Kidney capillary endothelial cell (primary cell): Measurements from ENCODE around the gene POT1.

Source experiments
- DNase-seq: peaks from one replicate; pipeline ENCODE4 v3.0.0-alpha.2; 2018; ENCODE audit warnings: low spot score

The POT1 gene

DNA sequence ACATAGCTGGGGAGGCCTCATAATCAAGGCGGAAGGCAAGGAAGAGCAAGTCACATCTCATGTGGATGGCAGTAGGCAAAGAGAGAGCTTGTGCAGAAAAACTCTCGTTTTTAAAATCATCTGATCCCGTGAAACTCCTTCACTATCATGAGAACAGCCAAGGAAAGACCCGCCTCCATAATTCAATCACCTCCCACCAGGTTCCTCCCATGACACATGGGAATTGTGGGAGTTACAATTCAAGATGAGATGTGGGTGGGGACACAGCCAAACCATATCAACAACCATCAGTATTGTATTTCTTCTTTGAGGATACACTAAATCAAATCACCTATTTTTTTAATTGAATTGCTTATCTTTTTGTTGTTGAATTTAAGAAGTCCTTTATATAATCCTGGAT is 16.7 kb downstream of the POT1 start:
- no peak for DNase-seq

DNA sequence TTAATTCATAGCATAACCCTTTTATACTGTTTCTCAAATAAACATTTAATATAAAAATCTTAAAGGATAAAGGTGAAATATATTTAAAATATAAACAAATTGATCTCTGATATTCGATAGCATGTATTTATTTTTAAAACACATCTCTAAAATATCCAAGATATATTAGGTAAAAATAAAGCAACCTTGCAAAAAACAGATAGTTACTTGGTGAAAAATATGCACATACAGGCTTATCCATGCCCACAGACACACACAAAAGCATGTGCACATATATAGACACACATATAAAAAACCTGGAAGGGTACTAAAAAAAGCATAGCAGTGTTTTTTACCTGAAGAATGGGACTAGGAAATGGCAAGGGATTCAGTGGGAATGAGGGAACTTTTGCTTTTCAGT is 19.8 kb downstream of the POT1 start:
- no peak for DNase-seq

DNA sequence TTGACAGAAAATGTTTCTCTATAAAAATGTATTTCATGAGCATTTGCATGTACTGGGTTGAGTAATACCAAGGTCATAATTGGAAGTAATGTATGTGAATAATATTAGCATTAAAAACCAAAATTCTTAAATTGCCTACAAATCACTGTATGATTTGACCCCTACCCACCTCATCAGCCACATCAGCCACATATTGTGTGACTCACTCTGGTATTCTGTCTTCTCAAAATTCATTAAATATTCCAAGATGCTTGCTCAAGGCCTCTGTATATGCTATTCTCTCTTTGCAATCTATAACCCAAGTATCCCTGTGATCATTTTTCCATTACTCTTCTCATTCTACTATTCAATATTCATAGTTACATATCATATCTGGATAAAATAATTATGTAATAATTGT is 21.4 kb downstream of the POT1 start:
- no peak for DNase-seq

DNA sequence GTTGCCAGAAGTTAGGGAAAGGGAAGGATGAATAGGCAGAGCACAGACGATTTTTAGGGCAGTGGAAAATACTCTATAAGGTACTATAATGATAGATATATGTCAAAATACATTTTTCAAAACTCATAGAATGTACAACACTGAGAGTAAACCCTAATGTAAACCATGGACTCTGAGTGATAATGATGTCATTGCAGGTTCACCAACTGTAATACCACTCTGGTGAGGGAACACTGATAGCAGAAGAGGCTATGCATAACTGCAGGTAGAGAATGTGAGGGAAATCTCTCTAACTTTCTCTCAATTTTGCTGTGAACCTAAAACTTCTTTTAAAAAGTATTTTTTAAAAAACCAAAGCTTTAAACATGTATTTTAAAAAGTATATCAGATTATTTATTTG is 22.1 kb downstream of the POT1 start:
- DNase-seq, result no peak

DNA sequence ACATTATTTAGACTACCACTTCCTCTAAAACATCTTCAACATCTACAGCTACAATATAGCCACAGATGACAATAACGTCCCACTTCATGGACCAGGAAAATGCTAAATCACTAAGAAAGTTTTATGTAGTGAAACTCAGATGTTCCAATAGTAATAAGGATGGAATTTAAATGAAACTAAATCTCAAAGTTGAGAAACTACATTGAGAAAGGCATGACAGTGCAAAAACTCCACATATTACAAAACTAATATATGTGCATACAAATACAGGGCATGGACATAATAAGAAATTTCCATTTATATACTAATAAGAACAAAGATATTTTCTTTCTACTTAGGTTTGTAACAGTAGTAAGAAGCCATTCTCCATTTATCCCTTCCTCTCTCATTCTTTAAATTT is 31.1 kb downstream of the POT1 start:
- no peak for DNase-seq

DNA sequence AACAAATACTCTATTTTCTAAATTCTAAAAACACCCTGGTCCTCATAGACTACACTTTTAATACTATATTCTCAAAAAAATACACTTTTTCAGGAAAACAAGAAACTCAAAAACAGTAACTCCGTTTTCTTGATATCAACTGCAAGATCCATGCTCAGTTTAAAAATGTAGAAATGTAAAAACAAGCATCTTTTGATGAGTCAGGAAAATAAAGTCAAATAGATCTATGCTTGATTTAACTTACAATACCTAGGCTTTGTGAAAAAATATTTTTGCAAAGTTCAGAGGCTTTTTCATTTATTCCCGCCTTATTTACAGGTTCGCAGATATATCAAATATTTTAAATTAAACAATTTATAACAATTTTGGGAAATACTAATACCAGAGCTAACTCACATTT is 33.6 kb downstream of the POT1 start:
- DNase-seq, result no peak

DNA sequence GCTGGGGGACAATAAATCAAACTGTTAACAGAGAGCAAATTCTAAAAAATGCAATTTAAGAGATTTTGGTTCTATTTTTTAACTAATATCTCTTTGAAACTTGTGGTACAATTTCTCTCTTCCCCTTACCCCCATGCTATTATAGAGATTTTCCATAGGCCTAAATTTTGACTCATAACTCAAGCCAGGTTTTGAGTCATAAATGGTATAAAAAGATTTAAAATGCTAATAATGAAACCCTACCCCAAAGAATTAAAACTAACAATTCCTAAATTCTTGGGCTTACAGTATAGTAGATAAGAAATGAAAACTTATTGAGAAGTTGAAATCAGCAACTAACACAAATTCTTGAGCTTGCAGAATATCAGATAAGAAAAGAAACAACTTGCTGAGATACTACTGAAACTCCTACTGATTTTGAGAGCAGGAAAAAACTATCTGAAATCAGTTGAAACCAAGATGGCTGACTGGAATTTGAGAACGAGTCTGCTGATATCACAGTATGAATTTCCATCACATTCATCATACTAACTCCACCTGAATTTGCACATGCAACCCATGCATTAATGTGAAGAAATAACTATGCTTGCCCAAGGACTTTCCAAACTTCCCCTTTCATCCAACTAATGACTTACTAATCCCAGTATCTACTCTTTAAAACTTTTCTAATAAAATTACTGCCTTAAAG is 36.3 kb downstream of the POT1 start:
- DNase-seq, result no peak

DNA sequence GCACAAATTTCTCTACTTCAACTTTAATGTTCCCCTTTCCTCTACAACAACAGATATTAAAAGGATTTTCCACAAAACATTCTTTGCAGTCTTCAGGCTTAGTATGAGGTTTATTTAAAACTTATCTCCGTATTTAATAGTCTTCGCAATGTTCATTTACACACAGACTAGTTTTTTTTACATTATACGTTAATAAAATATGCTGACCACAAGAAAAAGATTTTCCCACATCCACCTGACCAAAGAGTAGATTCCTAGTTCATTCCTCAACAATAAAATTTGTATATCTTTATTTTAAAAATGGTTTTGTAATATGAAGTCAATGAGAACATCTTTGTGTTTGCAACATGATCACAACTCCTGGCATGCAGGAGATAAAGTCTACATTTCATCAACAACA is 42.4 kb downstream of the POT1 start:
- DNase-seq, result no peak

DNA sequence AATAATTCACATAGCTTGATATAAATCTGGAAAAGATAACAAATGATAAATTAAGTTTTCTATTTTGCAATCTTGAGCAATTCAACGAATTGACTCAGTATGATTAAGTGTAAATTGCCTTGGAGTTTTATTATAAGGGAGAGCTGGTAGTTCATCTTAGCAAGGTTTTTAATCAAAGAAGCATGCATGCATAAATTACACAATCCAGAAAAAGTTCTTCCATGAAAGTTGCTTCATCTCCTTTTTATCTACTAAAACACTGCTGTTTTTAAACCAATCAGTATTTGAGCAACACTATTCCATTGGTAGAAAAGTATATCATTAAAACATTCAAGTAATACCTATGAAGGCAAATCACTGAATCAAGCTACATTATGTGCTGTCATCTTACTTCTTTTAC is 47.6 kb downstream of the POT1 start:
- DNase-seq, result no peak

DNA sequence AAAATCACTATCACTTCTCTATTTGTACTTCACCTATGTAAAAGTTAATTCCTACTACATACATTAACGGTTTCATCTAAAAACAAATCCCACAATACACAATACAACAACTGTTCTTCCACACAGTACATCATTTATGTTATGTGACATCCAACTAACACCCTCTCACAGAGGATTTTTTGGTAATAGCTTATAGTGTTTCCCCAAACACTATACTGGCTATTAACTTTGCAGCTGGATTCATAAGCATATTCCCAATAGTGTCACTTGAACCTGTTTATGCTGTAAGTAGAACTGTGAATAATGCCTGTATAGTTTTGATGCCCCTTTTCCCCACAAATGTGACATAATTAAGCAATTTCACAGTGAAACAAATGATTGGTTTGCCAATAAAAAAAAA is 49.9 kb downstream of the POT1 start:
- no peak for DNase-seq

DNA sequence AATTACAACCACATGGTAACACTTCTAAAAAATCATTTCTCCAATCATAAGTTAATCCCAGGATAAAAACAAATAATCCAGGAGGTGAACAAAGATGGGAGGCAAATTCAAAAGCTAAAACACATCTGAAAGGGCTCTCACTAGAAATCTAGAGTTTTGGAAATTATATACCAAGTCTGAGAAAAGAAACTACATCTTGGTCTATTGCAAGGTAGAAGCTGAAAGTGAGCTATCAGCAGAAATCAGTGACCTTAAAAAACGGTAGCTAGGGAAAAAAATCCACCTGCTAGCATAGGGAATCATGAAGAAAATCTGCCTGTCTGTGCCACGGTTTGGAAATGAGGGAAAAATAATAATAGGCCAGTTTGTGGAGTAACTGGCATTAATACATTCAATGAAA is 50.5 kb downstream of the POT1 start:
- DNase-seq, result no peak

DNA sequence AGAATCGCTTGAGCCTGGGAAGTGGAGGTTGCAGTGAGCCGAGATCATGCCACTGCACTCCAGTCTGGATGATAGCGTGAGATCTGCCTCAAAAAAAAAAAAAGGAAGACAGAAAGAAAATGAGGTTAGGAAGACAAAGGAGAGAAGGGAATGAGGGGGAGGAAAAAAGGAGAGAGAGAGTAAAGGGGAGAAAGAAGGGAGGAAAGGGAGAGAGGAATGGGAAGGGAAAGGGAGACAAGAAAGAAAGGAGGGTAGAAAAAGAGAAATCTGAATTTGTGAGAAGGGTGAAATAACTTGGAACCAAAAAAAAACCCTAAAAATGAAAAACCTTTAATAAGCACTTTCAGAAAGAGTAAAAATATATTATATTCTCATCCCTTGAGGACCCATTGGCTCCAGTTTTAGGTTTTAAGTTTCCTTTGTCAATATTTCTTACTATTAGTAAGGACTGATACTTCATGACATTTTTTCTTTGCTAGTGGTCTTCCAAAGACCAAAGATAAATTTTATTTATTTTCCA is 54.9 kb downstream of the POT1 start:
- no peak for DNase-seq

DNA sequence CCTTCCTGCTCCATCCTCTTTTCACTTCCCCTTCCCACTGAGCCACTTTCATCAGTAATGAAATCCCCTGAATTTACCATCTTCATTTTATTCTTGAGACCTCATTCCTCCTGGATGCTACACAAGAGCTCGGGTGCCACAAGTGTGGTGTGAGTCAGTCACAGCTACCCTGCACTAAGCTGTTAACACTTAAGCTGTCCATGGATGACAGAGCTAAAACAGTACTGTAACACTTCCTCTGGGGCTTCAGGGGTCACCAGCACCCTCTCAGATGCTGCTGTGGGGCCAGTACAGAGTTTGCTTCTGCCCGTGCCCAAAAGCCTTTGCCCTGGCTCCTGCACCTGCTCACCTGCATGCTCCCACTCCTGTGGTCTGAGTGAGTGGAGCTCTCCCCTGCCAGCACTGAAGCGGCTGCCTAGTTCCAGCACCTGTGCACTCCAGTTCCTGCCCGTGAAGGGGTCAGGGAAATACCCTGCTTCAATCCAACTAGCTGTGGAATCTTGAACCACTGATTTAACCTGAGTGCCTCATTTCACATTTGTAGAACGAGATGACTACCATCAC is 71.9 kb downstream of the POT1 start:
- no peak for DNase-seq

DNA sequence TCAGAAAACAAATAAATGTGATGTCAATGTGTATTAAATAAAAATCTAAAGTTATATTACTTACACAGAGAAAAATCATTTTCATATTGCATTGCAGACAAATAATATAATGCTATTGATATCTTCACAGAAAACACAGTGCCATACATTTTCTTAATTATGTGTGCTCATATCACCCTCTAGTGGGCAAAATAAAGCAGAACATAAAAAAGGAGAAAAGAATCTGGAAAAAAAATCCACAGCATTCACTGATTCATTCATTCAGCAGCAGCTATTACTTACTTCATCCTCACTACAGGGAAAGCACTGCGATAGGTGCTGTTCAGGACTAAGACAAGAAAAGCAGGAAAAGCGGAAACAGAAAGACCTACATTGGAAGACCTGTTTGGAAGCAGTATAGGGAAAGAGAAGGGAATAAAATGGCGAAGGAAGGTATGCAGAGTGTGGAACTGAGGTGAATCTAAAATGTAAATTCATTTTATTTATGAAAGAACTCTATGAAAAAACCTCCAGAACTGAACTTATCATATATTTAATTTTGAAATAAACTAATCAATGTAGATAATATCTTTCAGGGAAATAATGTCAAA is 73.2 kb downstream of the POT1 start:
- DNase-seq, result peak; percentile 36

DNA sequence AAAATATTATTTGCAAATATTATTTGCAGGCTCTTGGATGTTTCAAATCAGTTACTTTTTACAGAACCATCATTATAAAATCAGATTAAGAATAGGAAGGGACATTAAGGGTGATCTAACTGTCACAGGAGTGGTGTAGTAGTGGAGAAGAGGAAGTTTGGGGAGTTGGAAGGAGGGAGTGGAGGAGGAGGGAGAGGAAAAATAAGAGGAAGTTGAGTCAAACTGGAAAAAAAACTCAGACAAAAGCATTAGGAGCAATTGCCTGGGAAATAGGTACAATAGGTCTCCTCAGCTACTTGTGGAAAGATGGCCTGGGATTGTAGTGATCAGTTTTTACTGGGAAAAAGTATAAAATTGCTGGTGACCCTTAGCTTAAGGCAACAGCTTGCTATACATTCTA is 86.3 kb downstream of the POT1 start:
- DNase-seq, result no peak

DNA sequence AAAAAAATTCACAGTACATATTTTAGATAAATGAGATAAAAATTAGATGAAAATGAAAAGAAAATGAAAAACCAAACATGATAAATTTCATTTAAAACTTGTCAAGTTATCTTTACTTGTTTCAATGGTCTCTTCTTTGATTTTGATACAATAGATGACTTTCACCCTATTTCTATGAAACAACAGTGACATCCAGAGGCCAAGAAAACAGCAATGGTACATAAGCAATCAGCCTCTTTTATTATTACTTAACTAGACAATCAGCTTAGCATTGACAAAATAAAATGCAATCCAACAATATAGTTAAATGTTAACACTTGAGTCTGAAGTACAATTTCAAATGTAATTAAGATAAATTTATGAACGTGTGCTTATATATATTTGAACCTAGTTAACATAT is 89.2 kb downstream of the POT1 start:
- DNase-seq, result peak; percentile 9

DNA sequence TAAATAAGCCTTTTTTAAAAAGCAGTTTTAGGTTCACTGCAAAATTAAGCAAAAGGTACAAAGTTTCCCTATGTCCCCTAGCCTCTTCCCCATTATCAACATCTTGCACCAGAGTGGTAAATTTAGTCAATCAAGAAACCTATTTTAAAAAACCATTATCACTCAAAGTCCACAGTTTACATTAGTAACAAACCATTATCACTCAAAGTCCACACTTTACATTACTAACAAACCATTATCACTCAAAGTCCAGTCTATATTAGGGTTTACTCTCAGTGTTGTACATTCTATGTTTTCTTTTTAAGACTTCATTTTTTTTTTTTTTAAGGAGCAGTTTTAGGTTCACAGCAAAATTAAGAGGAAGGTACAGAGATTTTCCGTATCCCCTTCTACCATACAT is 89.9 kb downstream of the POT1 start:
- DNase-seq, result no peak

DNA sequence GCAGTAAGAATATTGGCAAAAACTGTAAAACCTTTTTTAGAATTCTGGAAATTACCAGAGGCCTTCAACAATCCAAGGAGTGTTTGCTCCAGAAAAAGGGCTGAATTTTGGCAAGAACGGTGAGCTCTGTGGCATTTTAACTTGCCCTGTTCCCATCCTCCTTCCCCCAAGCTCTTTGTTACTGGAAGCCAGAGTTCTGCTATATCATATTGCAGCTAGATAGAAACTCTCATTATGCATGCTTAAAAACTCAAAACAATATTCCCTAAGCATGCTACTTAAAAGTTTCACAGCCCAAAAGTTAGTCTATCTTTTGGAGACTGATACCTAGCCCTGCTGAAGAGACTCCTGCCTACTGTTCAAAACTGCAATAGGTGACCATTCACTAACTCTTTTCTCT is 93.5 kb downstream of the POT1 start:
- no peak for DNase-seq

DNA sequence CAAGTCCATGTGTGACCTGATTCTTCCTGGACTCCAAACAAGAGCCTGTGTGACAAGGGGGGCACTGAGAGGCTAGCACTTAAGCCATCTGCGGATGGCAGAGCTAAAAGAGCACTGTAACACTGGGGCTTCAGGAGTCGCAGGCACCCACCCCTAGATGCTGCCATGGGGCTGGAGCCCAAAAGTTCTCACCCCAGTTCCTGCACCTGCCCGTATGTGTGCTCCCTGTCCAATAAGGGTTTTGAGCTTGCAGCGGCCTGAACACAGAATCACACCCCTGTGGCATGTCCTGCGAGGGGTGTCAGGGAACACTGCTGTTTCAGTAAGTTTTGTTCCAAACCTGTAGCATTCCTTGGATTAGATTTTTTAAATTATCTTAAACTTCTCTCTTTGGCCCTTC is 110.8 kb downstream of the POT1 start:
- DNase-seq, result no peak

DNA sequence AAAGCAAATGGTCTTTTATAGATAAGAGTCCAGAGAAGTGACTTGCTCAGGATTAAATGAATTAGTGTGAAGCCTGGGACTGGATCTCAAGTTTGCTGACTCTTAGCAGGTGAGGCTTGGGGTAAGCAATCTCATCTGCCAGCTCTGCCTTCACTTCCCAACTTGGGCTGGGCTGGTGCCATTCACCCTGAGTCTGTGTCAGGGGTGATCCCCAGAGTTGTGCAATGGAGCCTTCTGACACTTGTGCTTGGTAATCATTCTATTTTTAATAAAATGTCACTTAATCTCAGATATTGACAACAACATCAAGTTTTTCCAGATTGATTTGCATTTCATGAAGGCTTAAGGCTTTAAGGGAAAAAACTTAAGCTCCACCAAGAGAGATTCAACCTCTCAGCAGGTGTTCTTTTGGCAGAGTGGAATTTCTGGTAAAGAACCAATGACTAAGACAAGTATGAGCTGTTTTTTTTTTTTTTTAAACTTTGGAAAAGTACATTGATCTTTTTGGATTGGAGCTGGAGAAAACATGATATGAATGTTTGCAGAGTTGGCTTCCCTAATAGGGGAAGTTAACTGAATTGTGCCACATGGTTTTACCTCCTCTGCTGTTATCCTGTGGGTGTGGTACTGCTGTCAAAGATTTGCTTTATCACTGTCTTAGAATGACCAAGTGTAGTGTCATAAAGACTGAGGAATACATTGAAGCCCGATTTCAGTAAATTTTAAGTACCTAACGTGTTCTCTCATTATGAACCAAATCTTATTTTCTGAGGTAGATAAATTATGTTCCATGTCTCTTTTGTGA is 115.4 kb downstream of the POT1 start:
- DNase-seq, result no peak

DNA sequence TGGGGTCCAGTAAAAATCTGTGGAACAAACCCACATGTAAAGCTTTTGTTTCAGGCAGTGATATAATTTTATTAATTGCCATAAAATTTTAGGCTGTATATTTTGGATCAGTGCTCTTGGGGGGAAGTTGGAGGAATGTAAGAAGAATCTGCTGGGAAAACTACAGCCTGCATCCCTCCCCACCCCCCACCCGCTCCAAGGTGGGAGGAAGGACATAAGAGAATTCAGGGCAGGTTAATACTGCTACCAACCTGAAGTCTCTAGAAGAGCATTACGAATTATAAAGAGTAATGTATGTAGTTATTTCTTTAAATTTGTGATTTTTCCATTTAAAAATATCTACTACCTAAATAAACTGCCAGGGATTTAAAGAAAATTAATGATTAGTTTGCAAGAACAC is 116.9 kb downstream of the POT1 start:
- DNase-seq, result no peak

DNA sequence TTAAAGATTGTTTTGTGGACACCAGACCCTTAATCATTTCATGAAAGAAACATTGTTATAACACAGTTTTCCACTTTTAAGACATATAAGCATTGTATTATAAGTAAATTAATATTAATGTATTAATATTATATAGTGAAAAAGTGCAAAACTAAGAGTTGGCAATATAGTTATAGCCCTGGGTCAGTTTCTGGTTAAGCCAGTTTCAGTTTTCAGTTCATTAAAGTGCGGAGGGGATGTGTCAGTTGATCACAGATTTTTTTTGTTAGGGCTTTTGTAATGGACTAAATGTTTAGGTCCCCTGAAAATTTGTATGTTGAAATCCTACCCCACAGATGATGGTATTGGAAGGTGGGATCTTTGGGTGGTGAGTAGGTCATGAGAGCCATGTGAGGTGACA is 118.3 kb downstream of the POT1 start:
- no peak for DNase-seq

DNA sequence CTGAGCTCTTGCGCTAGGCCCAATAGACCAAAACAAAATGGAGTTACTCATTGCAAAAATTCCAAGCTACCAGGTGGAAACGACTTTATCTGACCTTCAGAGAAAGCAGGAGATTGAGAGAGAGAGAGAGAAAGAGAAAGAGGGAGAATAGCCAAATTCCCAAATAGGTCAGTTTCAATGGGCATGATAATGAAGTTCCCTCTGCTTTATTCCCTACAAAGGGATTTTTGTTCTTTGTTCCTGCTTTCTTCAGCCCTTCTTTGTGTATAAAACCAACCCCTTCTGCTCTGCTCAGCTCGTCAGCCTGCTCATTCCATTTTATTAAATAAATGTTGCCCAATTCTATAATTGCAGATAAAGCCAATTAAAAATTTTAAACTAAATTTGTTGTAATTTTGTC is 119.0 kb downstream of the POT1 start:
- DNase-seq, result no peak
